SK-N-SH treated with all-trans-retinoic acid at 6 μM for 48 hours (cell line): Measurements from ENCODE around the gene SLC26A3.

Experiments used
- ARNTL ChIP-seq: fragments of 450-650 bp; formaldehyde crosslinking; IDR thresholded peaks from 2 replicates; pipeline ENCODE4 v1.5.0; 2020; ENCODE audit warnings: low read depth, mild to moderate bottlenecking, moderate library complexity, borderline replicate concordance
- BACH2 ChIP-seq: fragments of 250-450 bp; sonication (Bioruptor Pico); IDR thresholded peaks from 2 replicates; pipeline ENCODE4 v1.9.0; 2021; ENCODE audit warnings: mild to moderate bottlenecking, borderline replicate concordance
- GLIS3 ChIP-seq: fragments of 250-450 bp; sonication (Bioruptor Pico); IDR thresholded peaks from 2 replicates; pipeline ENCODE4 v1.5.0; 2020; ENCODE audit warnings: mild to moderate bottlenecking, moderate library complexity
- RARB ChIP-seq: fragments of 250-450 bp; sonication (Bioruptor Pico); IDR thresholded peaks from 2 replicates; pipeline ENCODE4 v1.8.0; 2021; ENCODE audit warnings: mild to moderate bottlenecking, moderate library complexity
- TOX ChIP-seq: fragments of 250-450 bp; sonication (Bioruptor Pico); IDR thresholded peaks from 2 replicates; pipeline ENCODE4 v1.8.0; 2021; ENCODE audit warnings: mild to moderate bottlenecking, moderate library complexity, borderline replicate concordance
- ZC3H10 ChIP-seq: fragments of 250-450 bp; sonication (Bioruptor Pico); IDR thresholded peaks from 2 replicates; pipeline ENCODE4 v1.5.1; 2021; ENCODE audit warnings: mild to moderate bottlenecking, moderate library complexity
- ZFP30 ChIP-seq: fragments of 450-650 bp; formaldehyde crosslinking; IDR thresholded peaks from 2 replicates; pipeline ENCODE4 v1.5.0; 2022; ENCODE audit warnings: mild to moderate bottlenecking, moderate library complexity
- TF ChIP-seq, protein P1 (sequence below): fragments of 250-450 bp; sonication (Bioruptor Pico); IDR thresholded peaks from 2 replicates; pipeline ENCODE4 v1.5.1; 2021; ENCODE audit warnings: mild to moderate bottlenecking, moderate library complexity
- TF ChIP-seq, protein P2 (sequence below): fragments of 250-450 bp; sonication (Bioruptor Pico); IDR thresholded peaks from 2 replicates; pipeline ENCODE4 v1.8.0; 2020; ENCODE audit warnings: mild to moderate bottlenecking, moderate library complexity, borderline replicate concordance
- TF ChIP-seq, protein P3 (sequence below): fragments of 250-450 bp; sonication (Bioruptor Pico); IDR thresholded peaks from 2 replicates; pipeline ENCODE4 v1.8.0; 2021; ENCODE audit warnings: low read depth, mild to moderate bottlenecking, moderate library complexity, borderline replicate concordance

DNA sequence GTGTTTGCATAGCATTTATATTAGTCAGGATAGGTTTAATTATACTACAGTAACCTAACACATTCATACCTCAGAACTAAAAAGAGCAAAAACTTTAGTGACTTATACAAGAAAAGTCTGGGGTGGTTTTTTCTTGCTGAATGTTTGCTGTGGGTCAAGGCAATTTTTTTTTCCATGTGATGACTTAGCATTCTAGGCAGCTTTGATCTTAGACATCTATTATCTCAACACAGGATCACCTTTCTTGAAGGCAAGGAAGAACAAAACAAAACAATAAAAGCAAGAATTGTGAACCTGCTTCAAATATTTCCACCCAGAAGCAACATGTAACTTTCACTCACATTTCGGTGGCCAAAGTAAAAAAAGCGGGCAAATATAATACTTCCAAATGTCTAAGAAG, 79.8 kb downstream of the SLC26A3 start:
- TF ChIP-seq, protein P1, sequence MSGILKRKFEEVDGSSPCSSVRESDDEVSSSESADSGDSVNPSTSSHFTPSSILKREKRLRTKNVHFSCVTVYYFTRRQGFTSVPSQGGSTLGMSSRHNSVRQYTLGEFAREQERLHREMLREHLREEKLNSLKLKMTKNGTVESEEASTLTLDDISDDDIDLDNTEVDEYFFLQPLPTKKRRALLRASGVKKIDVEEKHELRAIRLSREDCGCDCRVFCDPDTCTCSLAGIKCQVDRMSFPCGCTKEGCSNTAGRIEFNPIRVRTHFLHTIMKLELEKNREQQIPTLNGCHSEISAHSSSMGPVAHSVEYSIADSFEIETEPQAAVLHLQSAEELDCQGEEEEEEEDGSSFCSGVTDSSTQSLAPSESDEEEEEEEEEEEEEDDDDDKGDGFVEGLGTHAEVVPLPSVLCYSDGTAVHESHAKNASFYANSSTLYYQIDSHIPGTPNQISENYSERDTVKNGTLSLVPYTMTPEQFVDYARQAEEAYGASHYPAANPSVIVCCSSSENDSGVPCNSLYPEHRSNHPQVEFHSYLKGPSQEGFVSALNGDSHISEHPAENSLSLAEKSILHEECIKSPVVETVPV (CRISPR knock-in tag): no peak
- TF ChIP-seq GLIS3 (no peak), ZC3H10 (CRISPR knock-in tag) (no peak), BACH2 (CRISPR knock-in tag) (no peak), TOX (CRISPR knock-in tag) (no peak), ARNTL (CRISPR knock-in tag) (no peak), RARB (CRISPR knock-in tag) (no peak), ZFP30 (CRISPR knock-in tag) (no peak)
- TF ChIP-seq, protein P2, sequence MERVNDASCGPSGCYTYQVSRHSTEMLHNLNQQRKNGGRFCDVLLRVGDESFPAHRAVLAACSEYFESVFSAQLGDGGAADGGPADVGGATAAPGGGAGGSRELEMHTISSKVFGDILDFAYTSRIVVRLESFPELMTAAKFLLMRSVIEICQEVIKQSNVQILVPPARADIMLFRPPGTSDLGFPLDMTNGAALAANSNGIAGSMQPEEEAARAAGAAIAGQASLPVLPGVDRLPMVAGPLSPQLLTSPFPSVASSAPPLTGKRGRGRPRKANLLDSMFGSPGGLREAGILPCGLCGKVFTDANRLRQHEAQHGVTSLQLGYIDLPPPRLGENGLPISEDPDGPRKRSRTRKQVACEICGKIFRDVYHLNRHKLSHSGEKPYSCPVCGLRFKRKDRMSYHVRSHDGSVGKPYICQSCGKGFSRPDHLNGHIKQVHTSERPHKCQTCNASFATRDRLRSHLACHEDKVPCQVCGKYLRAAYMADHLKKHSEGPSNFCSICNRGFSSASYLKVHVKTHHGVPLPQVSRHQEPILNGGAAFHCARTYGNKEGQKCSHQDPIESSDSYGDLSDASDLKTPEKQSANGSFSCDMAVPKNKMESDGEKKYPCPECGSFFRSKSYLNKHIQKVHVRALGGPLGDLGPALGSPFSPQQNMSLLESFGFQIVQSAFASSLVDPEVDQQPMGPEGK (CRISPR knock-in tag): no peak
- TF ChIP-seq, protein P3, sequence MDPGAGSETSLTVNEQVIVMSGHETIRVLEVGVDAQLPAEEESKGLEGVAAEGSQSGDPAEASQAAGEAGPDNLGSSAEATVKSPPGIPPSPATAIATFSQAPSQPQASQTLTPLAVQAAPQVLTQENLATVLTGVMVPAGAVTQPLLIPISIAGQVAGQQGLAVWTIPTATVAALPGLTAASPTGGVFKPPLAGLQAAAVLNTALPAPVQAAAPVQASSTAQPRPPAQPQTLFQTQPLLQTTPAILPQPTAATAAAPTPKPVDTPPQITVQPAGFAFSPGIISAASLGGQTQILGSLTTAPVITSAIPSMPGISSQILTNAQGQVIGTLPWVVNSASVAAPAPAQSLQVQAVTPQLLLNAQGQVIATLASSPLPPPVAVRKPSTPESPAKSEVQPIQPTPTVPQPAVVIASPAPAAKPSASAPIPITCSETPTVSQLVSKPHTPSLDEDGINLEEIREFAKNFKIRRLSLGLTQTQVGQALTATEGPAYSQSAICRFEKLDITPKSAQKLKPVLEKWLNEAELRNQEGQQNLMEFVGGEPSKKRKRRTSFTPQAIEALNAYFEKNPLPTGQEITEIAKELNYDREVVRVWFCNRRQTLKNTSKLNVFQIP (CRISPR knock-in tag): no peak
